Liver (tissue), 3 donors: ENCODE results near the gene ITGA5.

Experiments used
- ATF3 ChIP-seq: IDR thresholded peaks from 2 replicates; pipeline ENCODE4 v1.6.1; 2016; ENCODE audit warnings: antibody characterized with exemption
- CTCF ChIP-seq: fragments of 150-350 bp; IDR thresholded peaks from 2 replicates; pipeline ENCODE4 v1.5.1; 2017; ENCODE audit warnings: improper control_type of control experiment, low read depth, low read length; ENCODE audit not compliant: missing input control
- MAX ChIP-seq: IDR thresholded peaks from 2 replicates; pipeline ENCODE4 v1.6.1; 2016; ENCODE audit warnings: antibody characterized with exemption
- RAD21 ChIP-seq, 2 donors: IDR thresholded peaks; 2 replicates each; pipeline ENCODE4 v1.6.1; 2016; ENCODE audit warnings: antibody characterized with exemption in 2 of 2, mild to moderate bottlenecking in 2 of 2
- REST ChIP-seq: IDR thresholded peaks from 2 replicates; pipeline ENCODE4 v1.6.1; 2016; ENCODE audit warnings: antibody characterized with exemption, mild to moderate bottlenecking
- RXRA ChIP-seq, 2 donors: IDR thresholded peaks; 2 replicates each; pipeline ENCODE4 v1.6.1; 2017 to 2018; ENCODE audit warnings: antibody characterized with exemption in 2 of 2, mild to moderate bottlenecking in 1 of 2
- SP1 ChIP-seq: IDR thresholded peaks from 2 replicates; pipeline ENCODE4 v1.6.1; 2018; ENCODE audit warnings: antibody characterized with exemption, mild to moderate bottlenecking
- TAF1 ChIP-seq: conservative IDR thresholded peaks from 2 replicates; pipeline ENCODE4 v1.6.1; 2016; ENCODE audit warnings: antibody characterized with exemption, mild to moderate bottlenecking
- YY1 ChIP-seq: IDR thresholded peaks from 2 replicates; pipeline ENCODE4 v1.6.1; 2016; ENCODE audit warnings: antibody characterized with exemption, mild to moderate bottlenecking
- ZBTB33 ChIP-seq: IDR thresholded peaks from 2 replicates; pipeline ENCODE4 v1.6.1; 2016; ENCODE audit warnings: antibody characterized with exemption
- donor health status: healthy.
- donor health status: healthy.

GRCh38 chr12:54452628-54453027 is 33.6 kb upstream of the ITGA5 start:
- TF ChIP-seq RXRA (IDR thresholded peaks at IDR 0.05), result no peak
- TF ChIP-seq TAF1, result no peak
- TF ChIP-seq RAD21 (IDR thresholded peaks at IDR 0.05), result no peak
- no peak for TF ChIP-seq REST
- TF ChIP-seq CTCF, result no peak
- no peak for TF ChIP-seq ZBTB33
- TF ChIP-seq ATF3, result no peak
- no peak for TF ChIP-seq MAX
- TF ChIP-seq SP1, result no peak
- no peak for TF ChIP-seq YY1
